Fibroblast of skin of scalp (primary cell): Measurements from ENCODE around the gene TEX13D. TPM values are rescaled to one million over a fixed set of nuclear protein-coding genes. Genes with fewer than 3 reads are reported as not detected.
A peak's percentile ranks its signal among the peaks of the same experiment; 100 is the strongest.
"Not testable (repeated sequence)": the region's sequence is repeated elsewhere in the genome, so short reads cannot be mapped to it uniquely, and the experiment has no call there.

Source experiments
- DNase-seq: peaks from one replicate; pipeline ENCODE4 v3.0.0-alpha.2; 2013
- polyA plus RNA-seq, 2 experiments: library from polyadenylated mRNA; unstranded; fragments of 120-200 nt; gene quantifications; one replicate each; pipeline ENCODE4 v1.2.1, GENCODE V29; 2013; ENCODE audit not compliant: insufficient read length in 2 of 2

TEX13D gene
- not detected for polyA plus RNA-seq (2013, experiment 1 of 2; ENCODE audit: insufficient read length)
- not detected for polyA plus RNA-seq (2013, experiment 2 of 2; ENCODE audit: insufficient read length)

DNA sequence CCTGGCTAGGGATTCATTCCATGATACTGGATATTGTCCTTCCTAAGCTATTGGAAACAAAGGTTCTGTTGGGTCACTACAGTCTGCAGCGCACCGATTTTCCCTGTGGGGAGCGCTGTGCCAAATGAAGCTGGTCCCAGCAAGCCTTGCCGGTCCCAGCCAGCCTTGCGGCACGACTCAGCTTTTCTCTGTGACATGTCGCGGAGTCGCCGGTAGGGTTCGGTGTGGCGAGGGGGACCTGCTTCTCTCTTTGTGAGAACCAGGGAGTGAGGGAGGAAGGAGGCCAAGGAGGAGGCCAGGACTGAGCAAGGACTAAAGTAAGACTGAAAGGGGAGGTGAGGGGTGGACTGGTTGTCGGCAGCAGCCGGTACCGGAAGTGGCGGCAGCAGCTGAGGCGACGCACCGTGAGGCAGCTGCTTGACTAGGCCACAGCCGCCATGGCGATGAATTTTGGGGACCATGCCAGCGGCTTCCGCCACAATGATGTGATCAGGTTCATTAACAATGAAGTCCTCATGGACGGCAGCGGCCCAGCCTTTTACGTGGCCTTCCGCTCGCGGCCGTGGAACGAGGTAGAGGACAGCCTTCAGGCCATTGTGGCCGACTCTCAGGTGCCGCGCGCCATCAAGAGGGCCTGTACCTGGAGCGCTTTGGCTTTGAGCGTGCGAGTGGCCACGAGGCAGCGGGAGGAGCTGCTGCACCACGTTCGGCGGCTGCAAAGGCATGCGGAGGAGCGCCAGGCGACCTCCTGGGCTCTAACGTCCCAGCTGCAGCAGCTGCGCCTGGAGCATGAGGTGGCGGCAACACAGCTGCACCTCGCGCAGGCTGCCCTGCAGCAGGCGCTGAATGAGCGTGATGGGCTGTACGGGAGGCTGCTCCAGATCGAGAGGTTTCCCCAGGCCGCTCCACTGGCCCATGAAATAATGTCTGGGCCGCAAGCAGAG is at the start of gene TEX13D:
Gene TEX13D (plus strand): TSS at position 180 of the 944 bp plus-strand sequence. CDS start 258 bp downstream, at position 438.
- DNase-seq: no peak

DNA sequence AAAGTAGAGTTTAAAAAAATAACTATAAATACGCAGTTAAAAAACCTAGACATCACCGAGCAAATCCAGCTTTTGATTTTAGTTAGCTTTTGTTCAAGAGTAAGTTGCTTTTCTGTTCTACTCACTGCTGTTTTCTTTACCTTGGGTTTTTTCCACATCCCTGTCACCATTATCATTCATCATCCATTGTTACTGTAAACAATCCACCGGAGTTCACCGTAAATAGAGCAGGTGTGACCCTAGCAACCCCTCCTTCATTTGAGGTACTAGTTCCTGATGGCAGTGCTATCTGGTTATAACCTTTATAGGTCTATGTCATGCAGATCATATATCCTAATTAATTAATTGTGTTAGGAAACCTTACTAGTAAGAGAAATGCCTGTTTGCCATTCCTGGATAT is 43.0 kb upstream of the TEX13D start:
- DNase-seq: no peak

DNA sequence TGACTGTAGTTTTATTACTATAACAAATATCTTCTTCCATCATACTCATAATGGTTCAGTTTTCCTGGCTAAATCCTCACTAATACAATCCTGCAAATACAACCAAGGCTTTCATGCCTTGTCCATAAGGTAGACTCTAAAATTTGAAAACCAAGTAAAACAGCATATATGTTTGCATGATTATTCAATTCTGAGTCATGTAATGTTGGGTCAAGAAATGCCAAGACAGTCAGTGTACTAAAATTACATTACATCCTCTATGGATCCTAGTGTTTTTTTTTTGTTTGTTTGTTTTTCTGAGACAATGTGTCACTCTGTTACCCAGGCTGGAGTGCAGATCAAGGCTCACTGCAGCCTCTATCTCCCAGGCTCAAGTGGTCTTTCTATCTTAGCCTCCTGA is 38.6 kb upstream of the TEX13D start:
- DNase-seq: no peak

DNA sequence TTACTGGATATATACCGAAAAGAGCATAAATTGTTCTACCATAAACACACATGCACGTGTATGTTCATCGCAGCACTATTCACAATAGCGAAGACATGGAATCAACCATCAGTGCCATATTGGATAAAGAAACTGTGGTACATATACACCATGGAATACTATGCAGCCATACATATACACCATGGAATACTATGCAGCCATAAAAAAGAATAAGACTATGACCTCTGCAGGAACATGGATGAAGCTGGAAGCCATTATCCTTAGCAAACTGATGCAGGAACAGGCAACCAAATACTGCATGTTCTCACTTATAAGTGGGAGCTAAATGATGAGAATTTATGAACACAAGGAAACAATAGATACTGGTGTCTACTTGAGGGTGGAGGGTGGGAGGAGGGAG is 33.1 kb upstream of the TEX13D start:
- DNase-seq: not testable (repeated sequence)

DNA sequence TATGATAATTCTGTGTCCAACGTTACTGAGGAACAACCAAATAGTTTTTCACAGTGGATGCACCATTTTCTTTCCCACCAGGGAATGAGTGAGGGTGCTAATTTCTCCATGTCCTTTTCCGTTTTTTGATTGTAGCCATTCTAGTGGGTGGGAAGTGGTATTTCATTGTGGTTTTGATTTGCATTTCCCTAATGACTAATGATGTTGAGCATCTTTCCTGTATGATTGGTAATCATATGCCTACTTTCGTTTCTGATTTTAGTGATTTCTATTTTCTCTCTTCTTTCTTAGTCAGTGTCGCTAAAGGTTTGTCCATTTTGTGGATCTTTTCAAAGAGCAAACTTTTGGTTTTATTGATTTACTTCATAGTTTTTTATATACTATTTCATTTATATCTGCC is 32.1 kb upstream of the TEX13D start:
- DNase-seq: no peak

DNA sequence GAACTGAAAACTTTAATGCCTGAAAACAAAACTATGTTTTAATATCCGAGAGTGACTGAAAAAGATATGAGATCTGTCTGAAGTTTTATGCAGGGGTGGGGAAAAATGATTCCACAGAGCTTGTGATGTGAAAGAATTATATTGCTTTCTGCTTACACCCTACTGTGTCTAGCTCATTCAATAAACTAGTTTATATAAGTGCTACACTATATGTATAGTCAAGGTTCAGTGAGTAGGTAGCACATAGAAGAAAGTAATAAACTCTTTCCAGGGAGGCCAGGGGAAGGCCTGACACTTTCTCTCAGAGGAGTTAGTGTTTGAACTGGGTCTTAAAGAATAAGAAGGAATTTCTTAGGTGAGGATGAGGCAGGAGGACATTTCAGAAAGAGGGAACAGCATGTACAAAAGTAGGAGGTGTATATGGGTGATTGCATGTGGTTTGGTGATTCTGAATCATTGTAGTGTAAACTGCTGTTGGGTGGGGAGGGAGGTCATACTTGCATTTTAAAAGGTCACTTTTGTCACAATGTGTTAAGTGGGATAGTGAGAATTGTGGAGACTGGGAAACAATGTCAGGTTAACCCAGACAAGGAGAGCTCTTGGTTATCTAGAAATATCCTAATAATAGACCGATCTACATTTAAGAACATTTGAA is 25.1 kb upstream of the TEX13D start:
- no peak for DNase-seq

DNA sequence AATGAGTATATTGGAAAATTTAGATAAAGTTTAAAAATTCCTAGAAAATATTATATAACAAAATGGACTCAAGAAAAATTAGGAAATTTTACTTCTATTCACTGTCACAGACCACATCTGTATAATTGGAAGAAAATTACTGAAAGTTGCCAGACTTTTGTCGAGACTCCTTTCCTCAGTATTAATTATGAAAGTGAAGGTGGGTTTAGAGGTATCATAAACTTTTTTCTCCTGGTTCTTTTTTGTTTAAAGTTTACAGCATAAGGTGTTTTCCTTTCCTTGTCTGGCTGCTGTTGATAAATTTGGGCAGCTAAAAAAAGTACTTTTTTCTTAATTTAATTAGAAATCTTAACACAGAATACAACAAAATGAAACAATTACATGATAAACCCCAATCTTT is 6.7 kb upstream of the TEX13D start:
- DNase-seq: no peak

DNA sequence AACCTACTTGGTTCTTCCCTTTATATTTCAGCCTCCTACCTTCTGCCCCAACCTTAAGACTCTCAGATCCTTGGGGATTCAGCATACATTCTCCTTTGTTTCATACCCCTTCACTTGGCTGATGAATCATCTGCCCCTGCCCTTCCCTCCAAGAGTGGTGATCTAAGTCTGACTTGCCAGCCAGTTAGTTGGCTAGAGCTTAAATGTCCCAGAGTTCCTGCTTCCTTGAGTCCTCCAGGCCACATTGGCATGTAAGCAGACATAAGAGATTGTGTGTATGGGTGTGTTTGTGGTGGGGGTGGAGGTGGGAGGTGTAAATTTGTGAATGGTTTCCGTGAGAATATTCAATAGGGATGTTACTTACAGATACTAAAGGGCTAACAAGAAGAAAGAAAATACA is 3.7 kb upstream of the TEX13D start:
- peak; percentile 2 for DNase-seq

DNA sequence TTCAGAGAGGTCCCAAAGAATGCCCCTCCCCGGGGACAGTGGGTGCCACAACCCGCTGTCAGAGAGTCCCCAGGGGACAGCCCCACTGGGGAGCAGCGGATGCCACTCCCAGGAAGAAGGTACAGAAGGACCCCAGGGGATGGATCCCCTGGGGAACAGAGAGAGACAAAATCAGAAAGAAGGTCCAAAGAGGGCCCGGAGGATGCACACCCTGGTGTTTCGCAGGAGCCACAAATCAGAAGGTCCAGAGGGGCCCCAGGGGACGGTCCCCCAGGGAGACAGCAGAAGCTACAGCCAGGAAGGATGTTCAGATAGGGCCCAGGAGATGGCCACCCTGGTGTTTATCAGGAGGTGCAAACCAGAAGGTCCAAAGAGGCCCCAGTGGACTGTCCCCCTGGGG is 1.4 kb downstream of the TEX13D start:
- DNase-seq: no peak

DNA sequence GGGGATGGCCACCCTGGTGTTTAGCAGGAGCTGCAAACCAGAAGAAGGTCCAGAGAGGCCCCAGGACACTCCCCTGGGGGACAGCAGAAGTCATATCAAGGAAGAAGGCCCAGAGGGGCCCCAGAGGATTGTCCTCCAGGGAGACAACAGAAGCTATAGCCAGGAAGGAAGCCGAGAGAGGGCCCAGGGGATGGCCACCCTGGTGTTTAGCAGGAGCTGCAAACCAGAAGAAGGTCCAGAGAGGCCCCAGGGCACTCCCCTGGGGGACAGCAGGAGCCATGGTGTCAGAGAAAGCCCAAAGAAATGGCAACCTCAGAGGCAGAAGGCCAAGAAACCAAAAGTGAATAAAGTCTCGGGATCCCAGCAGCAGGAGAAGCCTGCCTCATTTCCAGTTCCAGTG is 2.1 kb downstream of the TEX13D start:
- not testable (repeated sequence) for DNase-seq

DNA sequence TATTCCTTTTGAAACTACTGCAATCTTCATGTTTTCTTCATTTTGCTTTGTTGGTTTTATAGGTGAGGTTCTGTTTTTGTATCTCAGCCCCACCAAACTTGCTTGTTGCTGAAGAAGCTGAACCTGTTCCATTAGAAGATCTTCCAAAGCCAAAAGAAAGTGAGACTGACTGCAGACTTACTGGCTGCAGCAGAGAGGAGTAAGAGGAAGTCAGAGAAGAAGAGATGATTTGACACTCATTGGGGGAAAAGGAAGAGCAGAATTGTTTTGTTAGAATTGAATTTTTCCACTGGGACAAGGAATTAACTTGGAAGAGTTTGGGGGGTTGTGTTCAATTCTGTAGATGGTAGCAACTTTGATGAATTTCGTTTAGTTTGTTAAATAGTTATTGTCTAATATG is 3.1 kb downstream of the TEX13D start:
- no peak for DNase-seq

DNA sequence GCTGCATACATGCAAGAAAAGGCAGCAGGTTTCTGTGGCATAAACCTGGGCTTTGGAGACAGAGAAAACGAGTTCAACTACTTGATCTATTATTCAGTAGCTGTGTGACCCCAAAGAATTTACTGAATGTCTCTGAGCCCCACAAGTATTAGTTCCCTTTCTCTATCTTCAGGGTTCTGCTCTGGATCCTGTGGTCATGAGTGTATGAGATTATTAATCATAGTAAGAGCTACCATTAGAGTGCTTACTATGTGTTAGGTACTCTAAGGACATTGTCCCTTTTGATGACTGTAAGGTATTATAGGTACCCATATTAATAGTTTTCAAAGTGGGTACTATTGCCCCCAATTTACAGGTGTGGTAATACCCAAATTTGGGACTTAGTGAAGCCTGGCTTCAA is 5.5 kb downstream of the TEX13D start:
- no peak for DNase-seq

DNA sequence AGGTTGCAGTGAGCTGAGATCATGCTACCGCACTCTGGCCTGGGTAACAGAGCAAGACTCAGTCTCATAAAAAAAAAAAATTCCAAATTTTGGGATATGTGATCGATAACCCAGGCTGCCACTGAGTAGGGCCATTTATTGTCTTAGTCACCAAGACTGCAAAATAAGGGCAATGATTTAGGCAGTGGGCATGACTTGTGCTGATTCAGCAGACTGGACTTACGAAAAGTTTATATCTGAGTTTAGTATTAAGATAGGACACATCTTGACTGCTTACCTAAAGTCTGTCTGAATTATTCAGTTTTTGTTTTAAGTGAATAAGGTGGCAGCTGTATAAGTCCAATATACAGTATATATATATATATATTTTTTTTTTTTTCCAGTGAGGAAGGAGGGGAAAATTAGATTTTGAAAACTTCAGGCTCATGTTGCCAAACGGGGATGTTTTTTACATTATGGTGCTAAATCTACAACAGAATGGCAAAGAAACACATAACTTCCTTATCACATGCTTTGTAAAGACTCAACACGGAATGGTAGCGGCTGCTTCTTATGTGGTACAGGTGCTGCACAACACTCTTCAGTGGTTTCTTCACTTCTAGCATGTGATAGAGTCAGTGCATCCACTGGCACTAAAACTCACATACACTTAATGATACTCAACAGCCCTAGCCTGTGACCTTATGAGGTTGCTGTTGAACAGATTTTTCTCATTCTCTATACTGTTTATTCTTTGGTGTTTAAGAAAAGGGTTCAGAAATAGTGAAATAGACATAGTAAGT is 6.5 kb downstream of the TEX13D start:
- no peak for DNase-seq

DNA sequence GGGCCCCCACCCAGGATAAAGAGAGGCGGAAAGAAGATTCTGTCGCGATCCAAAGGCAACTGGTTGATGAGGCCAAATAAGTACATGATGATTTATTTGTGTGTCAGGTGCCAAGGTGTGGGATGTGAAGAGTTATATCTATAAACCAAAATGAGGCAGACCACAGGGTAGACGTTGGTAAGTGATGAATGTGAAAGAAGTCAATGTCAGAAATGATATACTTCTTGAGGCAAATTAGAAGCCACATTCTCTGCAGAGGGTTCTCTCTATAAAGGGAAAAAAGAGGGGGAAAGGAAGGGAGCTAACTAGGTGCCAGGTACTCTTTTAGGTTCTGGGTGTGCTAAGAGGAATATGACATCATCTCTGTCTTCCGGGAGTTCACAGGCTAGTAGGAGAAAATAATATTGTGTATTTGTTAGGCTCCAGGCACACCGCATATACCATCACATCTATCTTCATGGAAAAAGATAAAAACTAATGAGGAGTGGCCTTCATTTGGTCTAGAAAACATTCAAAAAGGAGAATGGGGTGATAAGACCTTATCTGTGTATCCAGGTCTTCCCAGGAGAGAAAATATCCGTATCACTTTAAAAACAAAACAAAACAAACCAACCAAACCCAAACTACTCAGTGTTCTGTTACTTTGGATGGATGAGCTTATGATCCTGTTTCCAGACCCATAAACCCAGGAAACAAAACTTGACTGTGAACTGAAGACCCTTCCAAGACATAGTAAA is 9.1 kb downstream of the TEX13D start:
- no peak for DNase-seq

DNA sequence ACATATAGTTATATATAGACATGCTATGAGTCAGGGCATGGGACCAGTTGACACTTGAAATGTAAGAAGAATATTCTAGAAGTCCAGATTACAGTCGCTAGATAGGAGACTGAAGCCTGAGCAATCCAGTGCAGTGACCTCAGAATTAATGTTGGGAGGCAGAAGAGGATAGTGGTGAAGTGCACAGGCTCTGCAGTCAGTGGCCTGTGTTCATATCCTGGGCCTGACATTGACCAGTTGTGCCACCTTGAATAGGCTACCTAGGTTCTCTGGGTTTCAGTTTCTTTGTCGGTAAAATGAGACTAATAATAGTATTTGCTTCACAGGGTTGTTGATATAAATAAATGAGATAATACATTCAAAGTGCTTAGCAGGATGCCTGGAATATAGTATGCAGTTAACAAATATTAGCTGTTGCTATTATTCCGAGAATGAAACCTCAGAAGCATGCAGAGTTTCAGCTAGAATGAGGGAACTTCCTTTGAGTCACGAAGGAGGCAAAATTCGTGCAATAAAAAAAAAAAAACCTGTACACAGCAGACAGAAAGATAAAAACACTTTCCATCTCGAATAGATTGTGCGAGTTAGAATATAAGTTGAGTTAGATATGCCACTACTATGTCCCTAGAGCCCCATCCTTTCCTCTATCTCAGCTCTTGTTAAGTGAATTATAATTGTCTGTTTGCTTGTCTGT is 9.9 kb downstream of the TEX13D start:
- no peak for DNase-seq

DNA sequence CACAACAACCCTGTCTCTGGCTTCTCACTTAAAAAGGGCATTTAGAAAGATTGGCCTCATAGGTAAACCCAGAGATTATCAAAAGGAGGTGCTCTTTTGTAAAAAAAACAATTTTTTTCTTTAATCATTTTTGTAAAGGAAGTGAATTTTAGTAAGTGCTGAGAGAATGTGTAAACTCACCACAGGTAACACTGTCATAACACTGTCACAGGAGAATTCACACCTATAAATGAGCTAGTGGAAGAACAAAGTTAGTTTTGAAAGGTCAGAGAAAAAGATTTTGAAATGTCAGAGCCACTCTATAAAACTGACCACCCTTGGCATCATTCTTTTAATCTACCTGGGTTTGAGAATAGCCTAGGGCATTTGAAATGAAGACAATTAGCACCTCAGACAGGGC is 10.6 kb downstream of the TEX13D start:
- no peak for DNase-seq

DNA sequence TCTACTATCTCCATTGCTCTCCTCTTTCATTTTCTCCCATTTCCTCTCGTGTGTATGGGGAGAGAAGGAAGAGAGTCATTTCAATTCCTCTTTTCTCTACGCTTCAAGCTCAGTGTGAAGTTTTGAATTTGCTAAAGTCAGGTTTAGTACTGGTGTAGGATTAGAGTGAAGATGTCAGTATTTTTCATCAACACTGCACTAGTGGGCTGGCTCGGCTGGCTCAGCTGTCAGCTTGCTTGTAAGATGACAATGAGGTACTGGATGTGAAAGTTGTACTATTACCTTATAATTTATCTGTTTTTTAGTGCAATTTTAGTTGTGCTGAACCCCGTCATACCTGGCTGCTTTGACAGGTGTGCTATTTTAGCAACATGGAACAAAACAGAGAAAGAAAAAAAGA is 11.8 kb downstream of the TEX13D start:
- no peak for DNase-seq

DNA sequence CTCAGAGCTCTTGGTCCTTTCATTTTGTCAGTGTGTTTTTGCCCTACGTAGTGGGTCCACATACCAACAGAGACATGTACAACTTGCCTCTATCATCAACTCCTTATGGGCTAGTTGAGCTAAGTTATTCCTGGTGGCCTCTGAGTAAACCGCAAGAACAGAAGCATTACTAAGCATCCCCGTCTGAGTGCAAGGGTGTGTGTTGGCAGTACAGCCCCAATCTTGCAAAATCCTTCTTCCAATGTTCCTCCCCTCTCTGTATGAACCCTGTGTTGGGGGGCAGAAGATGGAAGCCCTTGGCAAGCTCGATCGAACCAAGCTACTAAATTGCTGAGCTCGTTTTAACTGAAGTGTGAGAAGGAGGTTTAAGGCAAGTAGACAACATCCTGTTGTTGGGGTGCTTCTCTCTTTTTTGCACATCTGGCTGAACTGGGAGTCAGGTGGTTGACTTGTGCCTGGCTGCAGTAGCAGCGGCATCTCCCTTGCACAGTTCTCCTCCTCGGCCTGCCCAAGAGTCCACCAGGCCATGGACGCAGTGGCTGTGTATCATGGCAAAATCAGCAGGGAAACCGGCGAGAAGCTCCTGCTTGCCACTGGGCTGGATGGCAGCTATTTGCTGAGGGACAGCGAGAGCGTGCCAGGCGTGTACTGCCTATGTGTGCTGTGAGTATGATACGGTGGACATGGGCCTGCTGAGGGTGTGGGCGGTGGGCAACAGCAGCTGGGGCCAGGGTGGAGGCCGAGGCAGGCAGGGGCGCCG is 13.8 kb downstream of the TEX13D start, which contains the start of gene SH2D1A:
Gene SH2D1A (plus strand): TSS at position 447 of the 760 bp plus-strand sequence. CDS start 80 bp downstream, at position 527.
- no peak for DNase-seq

DNA sequence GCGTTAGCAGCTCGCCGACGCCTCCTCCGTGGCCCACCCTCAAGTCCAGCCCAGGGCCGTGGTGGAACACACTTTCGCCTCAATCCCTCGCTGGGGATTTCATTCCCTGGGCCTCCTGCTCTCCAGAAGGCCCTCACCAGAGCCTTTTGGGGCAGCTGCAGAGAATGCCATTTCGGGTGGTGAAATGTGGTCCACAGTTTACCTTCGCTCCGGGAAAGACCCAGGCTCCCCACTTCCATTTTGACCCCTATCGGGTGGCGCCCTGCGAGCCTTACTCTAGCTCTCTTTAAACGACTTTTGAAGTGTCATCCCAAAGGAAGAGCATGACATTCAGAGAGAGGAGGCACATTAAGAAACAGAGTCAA is 14.4 kb downstream of the TEX13D start:
- DNase-seq: no peak

DNA sequence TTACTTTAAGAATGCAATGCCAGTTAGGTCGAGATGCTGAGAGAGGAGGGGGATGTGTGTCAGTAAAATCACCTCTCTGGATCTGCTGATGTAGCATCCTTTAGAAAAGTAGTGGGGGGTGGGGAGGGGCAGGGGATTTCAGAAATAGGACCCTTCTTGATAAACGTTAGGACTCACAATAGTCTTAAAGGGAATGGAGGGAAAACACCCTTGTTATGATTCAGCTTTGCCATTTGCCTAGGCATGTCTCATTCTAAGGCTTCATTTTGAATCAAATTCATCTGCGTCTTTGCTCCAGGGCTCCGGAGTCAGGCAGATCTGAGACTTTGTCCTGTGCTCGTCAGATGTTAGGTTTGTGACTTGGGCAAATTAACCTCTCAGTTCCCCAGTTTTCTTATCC is 14.8 kb downstream of the TEX13D start:
- no peak for DNase-seq

DNA sequence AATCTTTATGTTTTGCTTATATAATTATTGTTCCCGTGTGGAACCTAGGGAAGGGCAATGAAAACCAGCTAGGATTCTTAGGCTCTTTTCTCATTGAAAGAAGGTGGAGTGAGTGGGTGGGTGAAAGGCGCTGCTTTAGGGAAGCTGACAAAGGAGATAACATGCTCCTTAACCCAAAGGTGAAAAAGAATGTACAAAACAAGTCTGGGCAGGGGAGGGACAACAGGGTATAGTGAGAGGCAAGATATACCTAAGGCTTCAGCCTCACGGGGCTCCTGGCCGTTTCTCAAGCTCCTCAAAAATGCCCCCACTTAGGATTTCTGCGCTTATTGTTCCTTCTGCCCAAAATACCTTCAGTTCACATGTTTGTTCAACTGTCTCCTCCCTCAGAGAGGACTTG is 15.7 kb downstream of the TEX13D start:
- DNase-seq: no peak
